Nephron (organoid): ENCODE results near the gene CDC34.

ENCODE experiments used
- H3K27ac Mint-ChIP-seq, 3 experiments: 2 replicates each; pipeline ENCODE4 v1.8.0; 2020; ENCODE audit warnings: mixed read lengths in 3 of 3, mild to moderate bottlenecking in 2 of 3, moderate library complexity in 1 of 3
- H3K27me3 Mint-ChIP-seq: 2 replicates; pipeline ENCODE4 v1.8.0; 2021; ENCODE audit warnings: low read depth, mild to moderate bottlenecking, moderate library complexity, mixed read lengths
- H3K36me3 Mint-ChIP-seq: 2 replicates; pipeline ENCODE4 v1.8.0; 2020; ENCODE audit warnings: low read depth, mixed read lengths
- H3K4me1 Mint-ChIP-seq: 2 replicates; pipeline ENCODE4 v1.8.0; 2020; ENCODE audit warnings: mixed read lengths
- H3K4me3 Mint-ChIP-seq, 3 experiments: 2 replicates each; pipeline ENCODE4 v1.8.0; 2020; ENCODE audit warnings: mild to moderate bottlenecking in 3 of 3, mixed read lengths in 3 of 3, moderate library complexity in 2 of 3
- H3K9me3 Mint-ChIP-seq: 2 replicates; pipeline ENCODE4 v1.8.0; 2020; ENCODE audit warnings: mixed read lengths
- TF ChIP-seq, protein P1 (sequence below), 3 experiments: fragments of 200-600 bp; sonication (generic); IDR thresholded peaks; one replicate each; pipeline ENCODE4 v1.5.0; 2021; ENCODE audit warnings: antibody characterized with exemption in 3 of 3; ENCODE audit not compliant: unreplicated experiment in 3 of 3

CDC34 gene

GRCh38 chr19:493391-494170 is 38.0 kb upstream of the CDC34 start:
- H3K9me3 Mint-ChIP-seq, result no peaks in the 10 kb centered on the region
- peaks cover 4% of the 10 kb centered on the region for H3K36me3 Mint-ChIP-seq
- no peaks in the 10 kb centered on the region for H3K4me1 Mint-ChIP-seq
- H3K4me3 Mint-ChIP-seq, result peak overlapping the region; percentile 31 to 64 (median 40)
- peaks cover 20% of the 10 kb centered on the region for H3K27me3 Mint-ChIP-seq
- peak overlapping the region; percentile 19 to 85 (median 59) for H3K27ac Mint-ChIP-seq
- TF ChIP-seq, protein P1, sequence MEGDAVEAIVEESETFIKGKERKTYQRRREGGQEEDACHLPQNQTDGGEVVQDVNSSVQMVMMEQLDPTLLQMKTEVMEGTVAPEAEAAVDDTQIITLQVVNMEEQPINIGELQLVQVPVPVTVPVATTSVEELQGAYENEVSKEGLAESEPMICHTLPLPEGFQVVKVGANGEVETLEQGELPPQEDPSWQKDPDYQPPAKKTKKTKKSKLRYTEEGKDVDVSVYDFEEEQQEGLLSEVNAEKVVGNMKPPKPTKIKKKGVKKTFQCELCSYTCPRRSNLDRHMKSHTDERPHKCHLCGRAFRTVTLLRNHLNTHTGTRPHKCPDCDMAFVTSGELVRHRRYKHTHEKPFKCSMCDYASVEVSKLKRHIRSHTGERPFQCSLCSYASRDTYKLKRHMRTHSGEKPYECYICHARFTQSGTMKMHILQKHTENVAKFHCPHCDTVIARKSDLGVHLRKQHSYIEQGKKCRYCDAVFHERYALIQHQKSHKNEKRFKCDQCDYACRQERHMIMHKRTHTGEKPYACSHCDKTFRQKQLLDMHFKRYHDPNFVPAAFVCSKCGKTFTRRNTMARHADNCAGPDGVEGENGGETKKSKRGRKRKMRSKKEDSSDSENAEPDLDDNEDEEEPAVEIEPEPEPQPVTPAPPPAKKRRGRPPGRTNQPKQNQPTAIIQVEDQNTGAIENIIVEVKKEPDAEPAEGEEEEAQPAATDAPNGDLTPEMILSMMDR (IDR thresholded peaks at IDR 0.05; ENCODE audit: unreplicated experiment in 3 of 3), result no peak

DNA sequence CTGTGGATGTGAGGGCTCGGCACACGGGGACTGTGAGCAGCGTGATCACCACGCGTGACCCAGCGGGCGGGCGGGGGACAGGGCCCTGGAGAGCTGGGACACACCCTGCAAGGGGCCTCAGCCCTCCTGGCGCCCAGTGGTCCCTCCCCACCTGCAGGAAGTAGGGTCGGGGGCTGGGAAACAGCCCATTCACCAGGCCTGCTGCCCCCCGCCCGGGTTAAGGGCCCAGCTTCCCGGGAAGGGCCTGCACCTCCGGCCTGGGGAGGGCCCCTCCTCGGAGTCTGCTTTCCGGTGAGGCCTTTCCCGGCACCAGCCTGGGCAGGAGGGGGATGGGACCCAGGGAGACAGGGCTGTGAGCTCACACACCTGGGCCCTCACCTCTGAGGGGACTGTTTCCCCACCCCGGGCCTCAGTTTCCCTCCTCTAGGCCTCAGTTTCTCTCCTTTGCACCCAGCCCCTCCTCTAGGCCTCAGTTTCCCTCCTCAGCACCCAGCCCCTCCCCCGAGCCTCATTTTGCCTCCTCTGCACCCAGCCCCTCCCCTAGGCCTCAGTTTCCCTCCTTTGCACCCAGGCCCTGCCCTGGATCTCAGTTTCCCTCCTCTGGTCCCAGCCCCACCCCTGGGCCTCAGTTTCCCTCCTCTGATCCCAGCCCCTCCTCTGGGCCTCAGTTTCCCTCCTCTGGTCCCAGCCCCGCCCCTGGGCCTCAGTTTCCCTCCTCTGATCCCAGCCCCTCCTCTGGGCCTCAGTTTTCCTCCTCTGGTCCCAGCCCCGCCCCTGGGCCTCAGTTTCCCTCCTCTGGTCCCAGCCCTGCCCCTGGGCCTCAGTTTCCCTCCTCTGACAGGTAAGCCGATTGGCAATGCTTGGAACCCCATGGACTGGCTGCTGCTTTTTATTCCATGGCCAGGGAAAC is 37.1 kb upstream of the CDC34 start:
- peaks cover 28% of the 10 kb centered on the region for H3K27me3 Mint-ChIP-seq
- H3K9me3 Mint-ChIP-seq, result no peaks in the 10 kb centered on the region
- H3K4me3 Mint-ChIP-seq, result no peak overlapping the region
- TF ChIP-seq, protein P1 (IDR thresholded peaks at IDR 0.05; ENCODE audit: unreplicated experiment in 3 of 3), result no peak
- peaks cover 4% of the 10 kb centered on the region for H3K4me1 Mint-ChIP-seq
- peaks cover 4% of the 10 kb centered on the region for H3K36me3 Mint-ChIP-seq
- H3K27ac Mint-ChIP-seq, result peak overlapping the region in 1 of 3 experiments; percentile 19

DNA sequence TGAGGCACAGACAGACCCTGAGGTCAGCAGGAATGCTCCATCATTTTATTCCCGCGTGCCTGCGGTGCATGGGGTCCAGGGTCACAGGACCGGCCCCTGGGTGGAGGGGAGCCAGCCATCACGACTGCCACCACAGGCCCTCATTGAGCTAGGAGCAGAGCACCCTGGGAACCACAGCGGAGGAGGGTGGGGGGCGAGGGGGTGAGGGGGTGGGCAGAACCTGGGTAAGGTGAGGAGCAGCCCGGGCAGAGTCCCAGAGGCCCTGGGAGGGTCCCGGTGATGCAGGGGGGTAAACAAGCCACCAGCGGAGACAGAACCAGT is 36.5 kb upstream of the CDC34 start:
- H3K4me3 Mint-ChIP-seq, result peak overlapping the region in 2 of 3 experiments; percentile 35 to 63
- H3K4me1 Mint-ChIP-seq, result peaks cover 4% of the 10 kb centered on the region
- H3K9me3 Mint-ChIP-seq, result no peaks in the 10 kb centered on the region
- H3K27me3 Mint-ChIP-seq, result peaks cover 34% of the 10 kb centered on the region
- TF ChIP-seq, protein P1 (IDR thresholded peaks at IDR 0.05; ENCODE audit: unreplicated experiment in 3 of 3), result no peak
- peak overlapping the region in 1 of 3 experiments; percentile 48 for H3K27ac Mint-ChIP-seq
- peaks cover 4% of the 10 kb centered on the region for H3K36me3 Mint-ChIP-seq

DNA sequence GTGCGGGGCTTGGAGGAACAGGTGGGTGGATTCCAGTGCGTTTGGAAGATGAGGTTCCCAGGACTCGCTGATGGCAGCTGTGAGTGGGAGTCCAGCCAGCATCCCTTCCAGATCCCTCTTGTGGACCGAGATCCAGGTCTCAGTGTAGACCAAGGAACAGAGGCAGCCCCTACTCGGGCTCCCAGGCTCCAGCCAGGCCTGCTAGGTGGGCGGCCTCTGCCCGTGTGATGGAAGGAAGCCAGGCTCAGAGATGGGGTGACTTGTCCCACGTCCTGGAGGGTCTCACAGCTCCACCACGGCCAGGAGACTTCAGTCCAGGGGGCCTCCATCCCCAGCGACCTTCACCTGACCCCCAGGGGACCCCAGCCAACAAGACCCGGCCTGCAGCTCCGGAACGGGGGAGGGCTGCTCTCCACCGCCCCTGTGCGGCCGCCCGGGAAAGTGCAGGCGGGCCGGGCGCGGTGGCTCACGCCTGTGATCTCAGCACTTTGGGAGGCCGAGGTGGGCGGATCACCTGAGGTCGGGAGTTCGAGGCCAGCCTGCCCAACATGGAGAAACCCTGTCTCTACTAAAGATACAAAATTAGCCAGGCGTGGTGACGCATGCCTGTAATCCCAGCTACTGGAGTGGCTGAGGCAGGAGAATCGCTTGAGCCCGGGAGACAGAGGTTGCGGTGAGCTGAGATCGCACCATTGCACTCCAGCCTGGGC is 36.0 kb upstream of the CDC34 start:
- peak overlapping the region; percentile 48 to 67 (median 63) for H3K4me3 Mint-ChIP-seq
- peaks cover 4% of the 10 kb centered on the region for H3K36me3 Mint-ChIP-seq
- peak overlapping the region in 1 of 3 experiments; percentile 48 for H3K27ac Mint-ChIP-seq
- TF ChIP-seq, protein P1 (IDR thresholded peaks at IDR 0.05; ENCODE audit: unreplicated experiment in 3 of 3), result peak; percentile 87 to 89 (median 87)
- H3K9me3 Mint-ChIP-seq, result no peaks in the 10 kb centered on the region
- H3K4me1 Mint-ChIP-seq, result peaks cover 4% of the 10 kb centered on the region
- peaks cover 39% of the 10 kb centered on the region for H3K27me3 Mint-ChIP-seq

DNA sequence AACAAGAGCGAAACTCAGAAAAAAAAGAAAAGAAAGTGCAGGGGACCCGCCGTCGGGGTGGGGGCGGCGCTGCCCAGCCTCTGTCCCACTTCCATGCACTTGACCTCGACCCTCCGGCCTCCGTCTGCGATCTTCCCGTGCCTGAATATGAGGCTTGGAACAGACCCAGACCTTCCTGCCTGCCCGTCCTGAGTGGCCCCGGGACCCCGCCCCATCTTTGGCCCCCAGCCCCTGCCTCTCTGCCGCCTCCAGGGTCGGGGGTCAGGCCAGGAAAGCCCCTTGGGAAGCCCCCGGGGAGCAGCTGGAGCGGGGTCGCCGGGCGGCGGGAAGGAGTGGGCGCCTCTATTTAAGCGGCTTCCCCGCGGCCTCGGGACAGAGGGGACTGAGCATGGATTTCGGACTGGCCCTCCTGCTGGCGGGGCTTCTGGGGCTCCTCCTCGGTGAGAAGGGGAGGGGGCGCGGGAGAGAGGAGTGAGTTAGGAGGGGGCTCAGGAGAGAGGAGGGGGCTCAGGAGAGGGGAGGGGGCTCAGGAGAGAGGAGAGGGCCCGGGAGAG is 35.4 kb upstream of the CDC34 start, which contains the start of gene MADCAM1:
Gene MADCAM1, plus strand, starts transcription at position 375 of the 554 bp plus-strand sequence. Its CDS starts 14 bp downstream, at position 389.
- H3K4me1 Mint-ChIP-seq, result peaks cover 4% of the 10 kb centered on the region

More for the DNA sequence above, 35.4 kb upstream of the CDC34 start, which contains the start of gene MADCAM1:
- Mint-ChIP-seq H3K4me3 (peak within 1 kb of the TSS; percentile 49 to 67 (median 63)), H3K27me3 (peaks cover 41% of the 10 kb centered on the region), H3K36me3 (peaks cover 4% of the 10 kb centered on the region), H3K9me3 (no peaks in the 10 kb centered on the region), H3K27ac (peak within 1 kb of the TSS in 1 of 3 experiments; percentile 48)
- TF ChIP-seq, protein P1 (IDR thresholded peaks at IDR 0.05; ENCODE audit: unreplicated experiment in 3 of 3), result no peak
